DMS114 treated with DMSO at 0.1 percent for 48 hours (cell line): ENCODE results near the gene PDZK1.
"Not testable (repeated sequence)": the region's sequence is repeated elsewhere in the genome, so short reads cannot be mapped to it uniquely, and the experiment has no call there.

Source experiments
- DNase-seq: peaks from one replicate; lab custom pipeline; 2025; ENCODE audit not compliant: unreplicated experiment; lab: John Stamatoyannopoulos, UW

PDZK1 gene

GRCh38 chr1:145710291-145711027, 3.3 kb upstream of the PDZK1 start:
- DNase-seq: no peak

GRCh38 chr1:145708063-145708462, 895 bp upstream of the PDZK1 start:
- no peak for DNase-seq

- DNase-seq: no peak
Measured at GRCh38 chr1:145706086-145706664, 993 bp downstream of the PDZK1 start.

GRCh38 chr1:145705622-145706021, 1.5 kb downstream of the PDZK1 start:
- no peak for DNase-seq

GRCh38 chr1:145702826-145703225, 4.3 kb downstream of the PDZK1 start:
- DNase-seq: no peak

- DNase-seq: no peak
Measured at GRCh38 chr1:145702052-145702451, 5.1 kb downstream of the PDZK1 start.

- DNase-seq: no peak
Measured at GRCh38 chr1:145701306-145701862, 5.8 kb downstream of the PDZK1 start.

- no peak for DNase-seq
Measured at GRCh38 chr1:145696630-145696960, 10.6 kb downstream of the PDZK1 start.

- no peak for DNase-seq
Measured at GRCh38 chr1:145695821-145696629, 11.1 kb downstream of the PDZK1 start.

- DNase-seq: no peak
Measured at GRCh38 chr1:145692785-145693443, 14.3 kb downstream of the PDZK1 start.

GRCh38 chr1:145690587-145691558, 16.3 kb downstream of the PDZK1 start:
- DNase-seq: no peak

- no peak for DNase-seq
Measured at GRCh38 chr1:145689922-145690321, 17.2 kb downstream of the PDZK1 start.

GRCh38 chr1:145688924-145689323, 18.2 kb downstream of the PDZK1 start:
- no peak for DNase-seq

- no peak for DNase-seq
Measured at GRCh38 chr1:145688328-145688727, 18.8 kb downstream of the PDZK1 start.

GRCh38 chr1:145686078-145686477, 21.1 kb downstream of the PDZK1 start:
- DNase-seq: not testable (repeated sequence)

- not testable (repeated sequence) for DNase-seq
Measured at GRCh38 chr1:145684858-145685257, 22.3 kb downstream of the PDZK1 start.

- not testable (repeated sequence) for DNase-seq
Measured at GRCh38 chr1:145673217-145673616, 34.0 kb downstream of the PDZK1 start.

- DNase-seq: not testable (repeated sequence)
Measured at GRCh38 chr1:145670995-145671745, 36.0 kb downstream of the PDZK1 start.

GRCh38 chr1:145665015-145665414, 42.2 kb downstream of the PDZK1 start:
- DNase-seq: not testable (repeated sequence)
